Progenitor cell of endocrine pancreas (in vitro differentiated cells): ENCODE results near the gene BFSP2. TPM values are rescaled to one million over a fixed set of nuclear protein-coding genes. Genes with fewer than 3 reads are reported as not detected.

ENCODE experiments used
- DNase-seq: peaks from one replicate; pipeline ENCODE4 v3.0.0; 2021; ENCODE audit warnings: low spot score; ENCODE audit not compliant: unreplicated experiment
- H3K27ac Mint-ChIP-seq: 2 replicates; pipeline ENCODE4 v1.8.0; 2021; ENCODE audit warnings: mild to moderate bottlenecking, moderate library complexity, mixed read lengths
- H3K27me3 Mint-ChIP-seq: 2 replicates; pipeline ENCODE4 v1.8.0; 2021; ENCODE audit warnings: mixed read lengths
- H3K36me3 Mint-ChIP-seq: 2 replicates; pipeline ENCODE4 v1.8.0; 2022; ENCODE audit warnings: mixed read lengths; ENCODE audit not compliant: insufficient read depth
- H3K4me1 Mint-ChIP-seq: 2 replicates; pipeline ENCODE4 v1.8.0; 2021; ENCODE audit warnings: low read depth, mixed read lengths
- H3K4me3 Mint-ChIP-seq: 2 replicates; pipeline ENCODE4 v1.8.0; 2021; ENCODE audit warnings: low read depth, mild to moderate bottlenecking, moderate library complexity, mixed read lengths
- H3K9me3 Mint-ChIP-seq: 2 replicates; pipeline ENCODE4 v1.8.0; 2021; ENCODE audit warnings: low read depth, mixed read lengths
- total RNA-seq: library from RNA; stranded (reverse); gene quantifications from 2 replicates; pipeline ENCODE4 v1.2.1, GENCODE V29; 2021
- TF ChIP-seq, protein P1 (sequence below): fragments of 200-600 bp; sonication (generic); IDR thresholded peaks from one replicate; pipeline ENCODE4 v1.5.0; 2021; ENCODE audit warnings: antibody characterized with exemption, mild to moderate bottlenecking; ENCODE audit not compliant: unreplicated experiment

The BFSP2 gene
- total RNA-seq, 1 donor from 2014 or later = not detected

DNA sequence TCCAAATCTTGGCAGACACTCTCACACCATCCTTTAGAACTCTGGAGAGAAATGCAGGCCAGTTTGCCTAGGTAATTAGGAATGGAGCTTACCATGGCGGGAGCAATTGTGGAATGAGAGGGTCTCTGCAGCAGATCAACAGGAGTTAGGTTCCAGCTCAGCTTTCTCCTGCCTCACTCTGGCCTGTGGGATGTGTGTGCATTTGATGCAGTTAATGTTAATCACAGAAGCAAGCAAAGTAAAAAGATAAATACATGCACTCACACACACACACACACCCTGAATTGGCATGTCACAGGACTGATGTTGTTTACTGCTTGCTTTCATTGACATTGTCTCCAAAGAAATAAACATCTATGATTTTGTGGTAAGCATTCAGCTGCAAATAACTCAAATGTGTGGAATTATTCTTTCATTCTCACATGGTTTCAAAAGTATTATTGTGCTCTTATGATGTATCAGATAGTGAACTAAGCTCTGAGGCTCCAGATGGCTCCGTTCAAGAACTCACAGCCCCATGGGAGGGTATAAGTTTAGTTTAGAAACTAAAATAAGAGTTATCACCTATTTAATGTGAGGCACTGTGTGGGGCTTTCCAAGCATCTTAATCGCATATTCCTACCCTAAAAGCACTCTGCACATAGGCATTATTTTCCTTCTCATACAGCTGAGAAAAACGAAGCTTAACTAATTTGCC lies 31.3 kb upstream of the BFSP2 start:
- Mint-ChIP-seq H3K36me3 (no peaks in the 10 kb centered on the region), H3K9me3 (no peaks in the 10 kb centered on the region), H3K27me3 (no peaks in the 10 kb centered on the region), H3K4me3 (no peak overlapping the region), H3K4me1 (no peaks in the 10 kb centered on the region), H3K27ac (no peak overlapping the region)
- TF ChIP-seq, protein P1, sequence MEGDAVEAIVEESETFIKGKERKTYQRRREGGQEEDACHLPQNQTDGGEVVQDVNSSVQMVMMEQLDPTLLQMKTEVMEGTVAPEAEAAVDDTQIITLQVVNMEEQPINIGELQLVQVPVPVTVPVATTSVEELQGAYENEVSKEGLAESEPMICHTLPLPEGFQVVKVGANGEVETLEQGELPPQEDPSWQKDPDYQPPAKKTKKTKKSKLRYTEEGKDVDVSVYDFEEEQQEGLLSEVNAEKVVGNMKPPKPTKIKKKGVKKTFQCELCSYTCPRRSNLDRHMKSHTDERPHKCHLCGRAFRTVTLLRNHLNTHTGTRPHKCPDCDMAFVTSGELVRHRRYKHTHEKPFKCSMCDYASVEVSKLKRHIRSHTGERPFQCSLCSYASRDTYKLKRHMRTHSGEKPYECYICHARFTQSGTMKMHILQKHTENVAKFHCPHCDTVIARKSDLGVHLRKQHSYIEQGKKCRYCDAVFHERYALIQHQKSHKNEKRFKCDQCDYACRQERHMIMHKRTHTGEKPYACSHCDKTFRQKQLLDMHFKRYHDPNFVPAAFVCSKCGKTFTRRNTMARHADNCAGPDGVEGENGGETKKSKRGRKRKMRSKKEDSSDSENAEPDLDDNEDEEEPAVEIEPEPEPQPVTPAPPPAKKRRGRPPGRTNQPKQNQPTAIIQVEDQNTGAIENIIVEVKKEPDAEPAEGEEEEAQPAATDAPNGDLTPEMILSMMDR = no peak
- DNase-seq = no peak

DNA sequence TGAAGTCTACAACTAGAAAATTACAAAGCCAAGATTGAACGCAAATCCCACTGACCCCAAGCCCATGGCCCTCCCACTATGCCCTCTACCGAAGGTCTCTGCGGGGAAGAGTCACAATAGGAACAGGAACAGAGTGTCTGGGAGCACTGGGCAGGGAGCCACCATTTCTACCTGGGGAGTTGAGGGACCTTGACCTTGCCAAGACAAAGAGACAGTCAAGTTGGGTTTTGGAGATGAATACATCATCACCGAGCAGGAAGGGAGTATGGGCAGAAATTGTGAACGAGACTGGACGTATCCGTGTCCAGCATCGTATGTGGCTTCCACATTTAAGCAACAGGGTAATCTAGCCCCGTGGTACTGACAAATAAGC lies 30.8 kb upstream of the BFSP2 start:
- Mint-ChIP-seq H3K4me3 (no peak overlapping the region), H3K27me3 (no peaks in the 10 kb centered on the region), H3K9me3 (no peaks in the 10 kb centered on the region), H3K27ac (peak overlapping the region; percentile 75), H3K4me1 (no peaks in the 10 kb centered on the region), H3K36me3 (no peaks in the 10 kb centered on the region)
- no peak for DNase-seq
- TF ChIP-seq, protein P1 = no peak

DNA sequence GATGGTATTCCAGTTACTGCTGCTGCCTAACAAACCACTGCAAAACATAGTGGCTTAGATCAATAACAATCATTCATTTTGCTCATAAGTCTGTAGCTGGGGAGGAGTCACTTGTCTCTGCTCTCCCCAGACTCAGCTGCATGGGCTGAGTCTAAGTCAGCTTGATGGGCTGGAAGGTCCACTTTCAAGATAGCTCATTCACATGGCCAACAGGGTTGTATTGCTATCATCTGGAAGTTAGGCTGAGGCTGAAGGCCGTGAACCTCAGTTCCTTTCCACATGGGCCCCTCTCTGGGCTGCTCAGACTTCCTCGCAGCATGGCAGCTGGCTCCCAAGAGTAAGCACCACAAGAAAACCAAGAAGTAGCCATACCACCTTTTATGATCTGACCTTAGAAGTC lies 28.7 kb upstream of the BFSP2 start:
- Mint-ChIP-seq H3K27me3 (no peaks in the 10 kb centered on the region), H3K27ac (no peak overlapping the region), H3K4me3 (no peak overlapping the region), H3K4me1 (no peaks in the 10 kb centered on the region), H3K9me3 (no peaks in the 10 kb centered on the region), H3K36me3 (no peaks in the 10 kb centered on the region)
- TF ChIP-seq, protein P1 = no peak
- no peak for DNase-seq

DNA sequence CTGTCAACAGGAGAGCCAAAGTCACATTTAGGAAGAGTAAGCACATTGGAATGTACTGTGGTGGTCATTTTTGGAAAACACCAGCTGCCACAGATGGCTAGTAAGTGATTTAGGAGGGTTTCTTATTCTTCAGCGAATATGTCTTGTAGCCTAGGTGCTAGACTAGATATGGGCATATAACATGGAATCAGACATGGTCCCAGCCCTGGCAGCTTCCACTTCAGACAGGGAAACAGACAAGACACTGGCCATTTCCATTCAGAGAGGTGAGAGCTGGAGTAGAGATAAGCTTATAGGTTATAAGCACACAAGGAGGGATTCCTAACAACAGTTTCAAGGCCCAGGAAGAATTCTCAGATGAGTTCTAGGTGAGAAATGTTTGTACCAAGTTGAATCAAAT lies 28.2 kb upstream of the BFSP2 start:
- Mint-ChIP-seq H3K4me1 (no peaks in the 10 kb centered on the region), H3K27ac (no peak overlapping the region), H3K36me3 (no peaks in the 10 kb centered on the region), H3K9me3 (no peaks in the 10 kb centered on the region), H3K27me3 (no peaks in the 10 kb centered on the region), H3K4me3 (no peak overlapping the region)
- no peak for DNase-seq
- TF ChIP-seq, protein P1 = no peak

DNA sequence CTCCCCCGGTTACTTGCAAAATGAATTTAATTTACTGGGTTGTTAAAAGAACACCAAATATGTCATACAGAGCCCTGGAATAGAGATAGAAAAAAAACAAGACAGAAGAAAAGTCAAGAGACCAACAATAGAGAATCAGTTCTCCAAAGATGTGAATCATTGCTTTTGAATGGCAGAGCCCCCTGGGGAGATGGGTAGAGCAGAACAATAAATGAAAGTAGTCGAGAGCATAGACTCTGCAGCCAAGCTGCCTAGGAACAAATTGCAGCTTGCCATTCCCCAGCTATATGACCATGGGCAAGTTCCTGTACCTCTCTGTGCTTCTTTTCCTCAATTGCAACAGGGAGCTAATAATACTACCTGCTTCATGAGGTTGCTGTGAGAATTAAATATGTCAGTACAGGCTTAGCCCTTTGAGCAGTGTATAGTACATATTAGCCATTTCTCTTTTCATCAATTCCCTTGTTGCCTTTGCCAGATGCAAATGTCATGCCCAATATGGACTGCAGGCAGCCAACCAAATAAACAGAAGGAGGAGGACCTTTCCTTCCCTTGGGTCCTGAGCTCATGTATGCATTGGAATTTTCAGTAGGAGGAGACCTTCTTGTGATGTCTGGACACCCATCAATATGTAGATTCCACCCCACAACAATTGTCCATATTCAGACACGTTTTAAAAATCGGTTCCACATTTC lies 25.0 kb upstream of the BFSP2 start:
- no peak overlapping the region for H3K4me3 Mint-ChIP-seq
- H3K27me3 Mint-ChIP-seq = no peaks in the 10 kb centered on the region
- TF ChIP-seq, protein P1 = no peak
- DNase-seq = no peak
- no peaks in the 10 kb centered on the region for H3K36me3 Mint-ChIP-seq
- no peak overlapping the region for H3K27ac Mint-ChIP-seq
- H3K9me3 Mint-ChIP-seq = no peaks in the 10 kb centered on the region
- no peaks in the 10 kb centered on the region for H3K4me1 Mint-ChIP-seq
